ENCODE measurements around the gene AQR.

DNA sequence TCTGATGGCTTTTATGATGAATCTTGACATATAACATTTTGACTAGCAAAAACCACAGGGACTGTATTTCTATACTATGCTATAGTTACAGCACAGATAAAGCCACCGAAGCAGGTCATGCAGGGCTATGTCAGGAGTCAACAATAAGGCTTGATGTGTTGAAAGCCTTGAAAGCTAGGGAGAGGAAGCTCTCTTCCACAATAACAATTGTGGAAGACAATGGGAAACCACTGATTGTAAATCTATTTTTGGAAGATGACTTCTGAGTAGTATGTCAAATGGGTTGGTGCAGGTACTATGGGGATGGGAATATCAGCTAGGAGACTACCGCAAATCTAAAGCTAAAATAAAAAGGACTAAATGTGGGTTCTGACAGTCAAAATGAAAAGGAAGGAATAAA is 4.0 kb upstream of the AQR start:
- TF ChIP-seq, protein P1, sequence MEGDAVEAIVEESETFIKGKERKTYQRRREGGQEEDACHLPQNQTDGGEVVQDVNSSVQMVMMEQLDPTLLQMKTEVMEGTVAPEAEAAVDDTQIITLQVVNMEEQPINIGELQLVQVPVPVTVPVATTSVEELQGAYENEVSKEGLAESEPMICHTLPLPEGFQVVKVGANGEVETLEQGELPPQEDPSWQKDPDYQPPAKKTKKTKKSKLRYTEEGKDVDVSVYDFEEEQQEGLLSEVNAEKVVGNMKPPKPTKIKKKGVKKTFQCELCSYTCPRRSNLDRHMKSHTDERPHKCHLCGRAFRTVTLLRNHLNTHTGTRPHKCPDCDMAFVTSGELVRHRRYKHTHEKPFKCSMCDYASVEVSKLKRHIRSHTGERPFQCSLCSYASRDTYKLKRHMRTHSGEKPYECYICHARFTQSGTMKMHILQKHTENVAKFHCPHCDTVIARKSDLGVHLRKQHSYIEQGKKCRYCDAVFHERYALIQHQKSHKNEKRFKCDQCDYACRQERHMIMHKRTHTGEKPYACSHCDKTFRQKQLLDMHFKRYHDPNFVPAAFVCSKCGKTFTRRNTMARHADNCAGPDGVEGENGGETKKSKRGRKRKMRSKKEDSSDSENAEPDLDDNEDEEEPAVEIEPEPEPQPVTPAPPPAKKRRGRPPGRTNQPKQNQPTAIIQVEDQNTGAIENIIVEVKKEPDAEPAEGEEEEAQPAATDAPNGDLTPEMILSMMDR (IDR thresholded peaks at IDR 0.05; ENCODE audit: poor library complexity, severe bottlenecking), result no peak
- TF ChIP-seq REST (IDR thresholded peaks at IDR 0.05; ENCODE audit: borderline replicate concordance) (no peak), RAD21 (conservative IDR thresholded peaks at IDR 0.05) (no peak), POLR2AphosphoS5 (IDR thresholded peaks at IDR 0.05) (no peak), EP300 (conservative IDR thresholded peaks at IDR 0.05; ENCODE audit: poor library complexity, severe bottlenecking) (no peak), EZH2 (IDR thresholded peaks at IDR 0.05; ENCODE audit: borderline replicate concordance, insufficient read depth, low read length, poor library complexity, severe bottlenecking) (no peak)

All from neural cell (in vitro differentiated cells).